Measurements from ENCODE around the gene PPP2R5A.

- no peak for TF ChIP-seq CTCF (IDR thresholded peaks at IDR 0.05; ENCODE audit: low read depth, low read length)
- no peak for TF ChIP-seq POLR2A (IDR thresholded peaks at IDR 0.05; ENCODE audit: extremely low read depth, insufficient read length)
- TF ChIP-seq MYC (IDR thresholded peaks at IDR 0.05; ENCODE audit: low read depth, low read length), result no peak
These were observed 872 bp upstream of the PPP2R5A start for GRCh38 chr1:212284332-212284743.

All from NB4 (cell line).